ENCODE measurements around the gene C6orf132. TPM values are rescaled to one million over a fixed set of nuclear protein-coding genes. Genes with fewer than 3 reads are reported as not detected.
A peak's percentile ranks its signal among the peaks of the same experiment; 100 is the strongest.
"Not testable (repeated sequence)": the region's sequence is repeated elsewhere in the genome, so short reads cannot be mapped to it uniquely, and the experiment has no call there.

The C6orf132 gene
- total RNA-seq, 5 donors from 2014 or later (not counting 1 experiment from before 2014, with no cell fraction given): 0.05 to 0.18 (median 0.08) TPM; not detected in 1

- no peaks in the 10 kb centered on the region for H3K36me3 ChIP-seq (ENCODE audit: control insufficient read depth in 2 of 2, extremely low read depth in 1 of 2, insufficient read depth in 1 of 2, low read length in 1 of 2)
- H3K27me3 ChIP-seq (replicated peaks in 1 of 2; ENCODE audit: control insufficient read depth in 2 of 2, extremely low read depth in 1 of 2, insufficient read depth in 2 of 2, low read length in 1 of 2): peaks cover 0 to 2% of the 10 kb centered on the region in 2 experiments
- WGBS (ENCODE audit: insufficient coverage): 75% methylated on average over 1 of the region's 7 CpGs
- Mint-ChIP-seq H3K36me3 (no peaks in the 10 kb centered on the region), H3K27me3 (peaks cover 0 to 13% of the 10 kb centered on the region in 2 donors), H3K27ac (no peak overlapping the region), H3K4me1 (no peaks in the 10 kb centered on the region), H3K4me3 (no peak overlapping the region), H3K9me3 (no peaks in the 10 kb centered on the region)
- POLR2A ChIA-PET: no interaction called here
- DNase-seq (no peak), ATAC-seq (replicated peaks in 1 of 4) (no peak)
- no peak overlapping the region for H3K27ac ChIP-seq (ENCODE audit: low read length)
- no peak overlapping the region for H3K4me3 ChIP-seq (ENCODE audit: control insufficient read depth in 1 of 2, extremely low read depth in 1 of 2, low read length in 1 of 2)
- H3K4me1 ChIP-seq (ENCODE audit: control insufficient read depth in 1 of 2, extremely low read depth in 1 of 2, insufficient read depth in 2 of 2, low read length in 2 of 2): no peaks in the 10 kb centered on the region
- CTCF ChIA-PET: interaction anchor here (0.6 to 0.9 kb wide), 3 partner anchors 310 to 641 kb away, joined by 3 to 5 read pairs (median 3); no protein-coding TSS in a partner anchor
- H3K9me3 ChIP-seq: no peaks in the 10 kb centered on the region
Observed at GRCh38 chr6:42171813-42172581, 29.6 kb upstream of the C6orf132 start.

- H3K4me3 ChIP-seq (ENCODE audit: control insufficient read depth in 1 of 2, extremely low read depth in 1 of 2, low read length in 1 of 2); H3K4me1 ChIP-seq (ENCODE audit: control insufficient read depth in 1 of 2, extremely low read depth in 1 of 2, insufficient read depth in 2 of 2, low read length in 2 of 2); H3K4me3 Mint-ChIP-seq; H3K36me3 Mint-ChIP-seq; POLR2A ChIA-PET; ATAC-seq (replicated peaks in 1 of 4); H3K4me1 Mint-ChIP-seq; H3K9me3 ChIP-seq; H3K27ac ChIP-seq (ENCODE audit: low read length); H3K27ac Mint-ChIP-seq; H3K36me3 ChIP-seq (ENCODE audit: control insufficient read depth in 2 of 2, extremely low read depth in 1 of 2, insufficient read depth in 1 of 2, low read length in 1 of 2); DNase-seq; H3K9me3 Mint-ChIP-seq: not testable (repeated sequence)
- no CpG with 5 or more reads among the region's 2 CpGs for WGBS (ENCODE audit: insufficient coverage)
- H3K27me3 ChIP-seq (replicated peaks in 1 of 2; ENCODE audit: control insufficient read depth in 2 of 2, extremely low read depth in 1 of 2, insufficient read depth in 2 of 2, low read length in 1 of 2): peaks cover 0 to 12% of the 10 kb centered on the region in 2 experiments
- CTCF ChIA-PET: interaction anchor here in 1 of 2 donors (0.7 kb wide), 1 partner anchor 277 kb away, joined by 3 read pairs; no protein-coding TSS in a partner anchor
- H3K27me3 Mint-ChIP-seq: peaks cover 0 to 13% of the 10 kb centered on the region in 2 donors
Observed at GRCh38 chr6:42169780-42170179, 27.4 kb upstream of the C6orf132 start.

- H3K27ac ChIP-seq (ENCODE audit: low read length): no peak overlapping the region
- no peak for DNase-seq
- peaks cover 0 to 13% of the 10 kb centered on the region in 2 experiments for H3K27me3 ChIP-seq (replicated peaks in 1 of 2; ENCODE audit: control insufficient read depth in 2 of 2, extremely low read depth in 1 of 2, insufficient read depth in 2 of 2, low read length in 1 of 2)
- Mint-ChIP-seq H3K9me3 (no peaks in the 10 kb centered on the region), H3K4me1 (peaks cover 0 to 7% (median 0%) of the 10 kb centered on the region in 3 donors), H3K27ac (no peak overlapping the region), H3K4me3 (no peak overlapping the region), H3K27me3 (peaks cover 0 to 9% of the 10 kb centered on the region in 2 donors), H3K36me3 (no peaks in the 10 kb centered on the region)
- no peaks in the 10 kb centered on the region for H3K4me1 ChIP-seq (ENCODE audit: control insufficient read depth in 1 of 2, extremely low read depth in 1 of 2, insufficient read depth in 2 of 2, low read length in 2 of 2)
- ChIA-PET CTCF (interaction anchor here (0.6 to 1.2 kb wide), 4 partner anchors 12 to 379 kb away, joined by 3 to 4 read pairs (median 3); no protein-coding TSS in a partner anchor), POLR2A (no interaction called here)
- H3K4me3 ChIP-seq (ENCODE audit: control insufficient read depth in 1 of 2, extremely low read depth in 1 of 2, low read length in 1 of 2): no peak overlapping the region
- H3K9me3 ChIP-seq: no peaks in the 10 kb centered on the region
- H3K36me3 ChIP-seq (ENCODE audit: control insufficient read depth in 2 of 2, extremely low read depth in 1 of 2, insufficient read depth in 1 of 2, low read length in 1 of 2): no peaks in the 10 kb centered on the region
- ATAC-seq (replicated peaks in 1 of 4): no peak
- 85% methylated on average over 5 of the region's 6 CpGs for WGBS (ENCODE audit: insufficient coverage)
Observed at GRCh38 chr6:42168650-42169049, 26.2 kb upstream of the C6orf132 start.

- 29% methylated on average over 5 of the region's 8 CpGs for WGBS (ENCODE audit: insufficient coverage)
- POLR2A ChIA-PET: no interaction called here
- no peaks in the 10 kb centered on the region for H3K9me3 ChIP-seq
- ATAC-seq (replicated peaks in 1 of 4) (peak; percentile 73 to 91 (median 86)), DNase-seq (peak; percentile 23 to 84 (median 66))
- no peaks in the 10 kb centered on the region for H3K4me1 ChIP-seq (ENCODE audit: control insufficient read depth in 1 of 2, extremely low read depth in 1 of 2, insufficient read depth in 2 of 2, low read length in 2 of 2)
- no peak overlapping the region for H3K4me3 ChIP-seq (ENCODE audit: control insufficient read depth in 1 of 2, extremely low read depth in 1 of 2, low read length in 1 of 2)
- H3K27ac ChIP-seq (ENCODE audit: low read length): no peak overlapping the region
- CTCF ChIA-PET: interaction anchor here in 1 of 2 donors (0.6 kb wide), 1 partner anchor 376 kb away, joined by 3 read pairs; no protein-coding TSS in a partner anchor
- H3K27me3 ChIP-seq (replicated peaks in 1 of 2; ENCODE audit: control insufficient read depth in 2 of 2, extremely low read depth in 1 of 2, insufficient read depth in 2 of 2, low read length in 1 of 2): peaks cover 0 to 19% of the 10 kb centered on the region in 2 experiments
- Mint-ChIP-seq H3K27ac (peak overlapping the region in 1 of 2 donors; percentile 39), H3K4me3 (no peak overlapping the region), H3K27me3 (peaks cover 3 to 11% of the 10 kb centered on the region in 2 donors), H3K9me3 (no peaks in the 10 kb centered on the region), H3K36me3 (no peaks in the 10 kb centered on the region), H3K4me1 (peaks cover 0 to 7% (median 0%) of the 10 kb centered on the region in 3 donors)
- H3K36me3 ChIP-seq (ENCODE audit: control insufficient read depth in 2 of 2, extremely low read depth in 1 of 2, insufficient read depth in 1 of 2, low read length in 1 of 2): no peaks in the 10 kb centered on the region
Observed at GRCh38 chr6:42166444-42167141, 24.2 kb upstream of the C6orf132 start.

GRCh38 chr6:42165016-42165415 lies 22.6 kb upstream of the C6orf132 start:
- DNase-seq: no peak
- no peaks in the 10 kb centered on the region for H3K4me1 ChIP-seq (ENCODE audit: control insufficient read depth in 1 of 2, extremely low read depth in 1 of 2, insufficient read depth in 2 of 2, low read length in 2 of 2)
- no peaks in the 10 kb centered on the region for H3K36me3 Mint-ChIP-seq
- ChIA-PET CTCF (interaction anchor here in 1 of 2 donors (0.6 to 1.2 kb wide), 2 partner anchors 318 to 705 kb away, joined by 3 read pairs; no protein-coding TSS in a partner anchor), POLR2A (no interaction called here)
- ATAC-seq (replicated peaks in 1 of 4): no peak
- H3K9me3 ChIP-seq: no peaks in the 10 kb centered on the region
- no peak overlapping the region for H3K4me3 Mint-ChIP-seq
- peaks cover 0 to 21% of the 10 kb centered on the region in 2 experiments for H3K27me3 ChIP-seq (replicated peaks in 1 of 2; ENCODE audit: control insufficient read depth in 2 of 2, extremely low read depth in 1 of 2, insufficient read depth in 2 of 2, low read length in 1 of 2)
- peaks cover 4 to 16% of the 10 kb centered on the region in 2 donors for H3K27me3 Mint-ChIP-seq
- peaks cover 0 to 7% (median 0%) of the 10 kb centered on the region in 3 donors for H3K4me1 Mint-ChIP-seq
- no peaks in the 10 kb centered on the region for H3K36me3 ChIP-seq (ENCODE audit: control insufficient read depth in 2 of 2, extremely low read depth in 1 of 2, insufficient read depth in 1 of 2, low read length in 1 of 2)
- H3K4me3 ChIP-seq (ENCODE audit: control insufficient read depth in 1 of 2, extremely low read depth in 1 of 2, low read length in 1 of 2): no peak overlapping the region
- H3K27ac ChIP-seq (ENCODE audit: low read length): no peak overlapping the region
- no peak overlapping the region for H3K27ac Mint-ChIP-seq
- WGBS (ENCODE audit: insufficient coverage): 70% methylated on average over 8 of the region's 9 CpGs
- no peaks in the 10 kb centered on the region for H3K9me3 Mint-ChIP-seq

- Histone ChIP-seq H3K4me3 (ENCODE audit: control insufficient read depth in 1 of 2, extremely low read depth in 1 of 2, low read length in 1 of 2) (no peak overlapping the region), H3K4me1 (ENCODE audit: control insufficient read depth in 1 of 2, extremely low read depth in 1 of 2, insufficient read depth in 2 of 2, low read length in 2 of 2) (no peaks in the 10 kb centered on the region), H3K27me3 (replicated peaks in 1 of 2; ENCODE audit: control insufficient read depth in 2 of 2, extremely low read depth in 1 of 2, insufficient read depth in 2 of 2, low read length in 1 of 2) (peaks cover 0 to 28% of the 10 kb centered on the region in 2 experiments), H3K36me3 (ENCODE audit: control insufficient read depth in 2 of 2, extremely low read depth in 1 of 2, insufficient read depth in 1 of 2, low read length in 1 of 2) (no peaks in the 10 kb centered on the region), H3K27ac (ENCODE audit: low read length) (no peak overlapping the region), H3K9me3 (no peaks in the 10 kb centered on the region)
- Mint-ChIP-seq H3K4me1 (peaks cover 0 to 7% (median 0%) of the 10 kb centered on the region in 3 donors), H3K4me3 (no peak overlapping the region), H3K9me3 (no peaks in the 10 kb centered on the region), H3K27me3 (peaks cover 4 to 16% of the 10 kb centered on the region in 2 donors), H3K27ac (no peak overlapping the region), H3K36me3 (no peaks in the 10 kb centered on the region)
- ChIA-PET POLR2A (interaction anchor here in 1 of 2 donors (0.7 kb wide), 1 partner anchor 177 kb away, joined by 6 read pairs; no protein-coding TSS in a partner anchor), CTCF (interaction anchor here (0.5 to 0.7 kb wide), 5 partner anchors 304 to 1293 kb away, joined by 3 to 6 read pairs (median 3); no protein-coding TSS in a partner anchor)
- 71% methylated on average over 1 of the region's 1 CpG for WGBS (ENCODE audit: insufficient coverage)
- DNase-seq (no peak), ATAC-seq (replicated peaks in 1 of 4) (no peak)
Observed at GRCh38 chr6:42163981-42164380, 21.6 kb upstream of the C6orf132 start.
